Hematopoietic multipotent progenitor cell treated with erythropoietin and hydrocortisone succinate and interleukin-3 and kit ligand, for 17 days (in vitro differentiated cells): Measurements from ENCODE around the gene FGF22.

Experiments
- DNase-seq: peaks from one replicate; pipeline ENCODE4 v3.0.0-alpha.2; 2015; ENCODE audit warnings: low spot score

Gene FGF22

DNA sequence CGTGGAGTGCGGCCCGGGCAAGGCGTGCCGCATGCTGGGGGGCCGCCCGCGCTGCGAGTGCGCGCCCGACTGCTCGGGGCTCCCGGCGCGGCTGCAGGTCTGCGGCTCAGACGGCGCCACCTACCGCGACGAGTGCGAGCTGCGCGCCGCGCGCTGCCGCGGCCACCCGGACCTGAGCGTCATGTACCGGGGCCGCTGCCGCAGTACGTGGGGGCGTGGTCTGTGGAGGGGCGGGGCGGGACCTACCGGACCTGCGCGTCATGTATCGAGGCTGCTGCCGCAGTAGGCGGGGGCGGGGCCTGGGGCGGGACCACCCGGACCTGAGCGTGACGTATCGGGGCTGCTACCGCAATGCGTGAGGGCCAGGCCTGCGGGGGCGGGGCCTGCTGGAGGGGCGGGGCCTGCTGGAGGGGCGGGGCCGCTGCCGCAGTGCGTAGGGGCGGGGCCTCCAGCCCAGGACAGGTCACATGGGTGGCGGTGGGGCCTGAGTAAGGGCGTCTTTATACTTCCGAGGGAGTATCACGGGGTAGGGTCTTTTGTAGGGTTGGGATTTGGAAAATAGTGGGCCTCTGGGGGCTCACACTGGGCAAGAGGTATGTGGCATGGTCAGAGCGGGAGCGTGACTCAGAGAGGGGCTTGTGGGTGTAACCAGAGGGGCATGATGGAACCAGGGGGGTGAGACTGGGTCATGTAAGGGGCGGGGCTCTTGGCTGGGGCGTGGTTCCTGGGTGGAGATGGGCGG lies 40.8 kb downstream of the FGF22 start:
- DNase-seq, result peak; percentile 93

- DNase-seq, result no peak
Measured at GRCh38 chr19:681029-682019, 41.6 kb downstream of the FGF22 start.

GRCh38 chr19:682678-683320 lies 43.1 kb downstream of the FGF22 start:
- no peak for DNase-seq

DNA sequence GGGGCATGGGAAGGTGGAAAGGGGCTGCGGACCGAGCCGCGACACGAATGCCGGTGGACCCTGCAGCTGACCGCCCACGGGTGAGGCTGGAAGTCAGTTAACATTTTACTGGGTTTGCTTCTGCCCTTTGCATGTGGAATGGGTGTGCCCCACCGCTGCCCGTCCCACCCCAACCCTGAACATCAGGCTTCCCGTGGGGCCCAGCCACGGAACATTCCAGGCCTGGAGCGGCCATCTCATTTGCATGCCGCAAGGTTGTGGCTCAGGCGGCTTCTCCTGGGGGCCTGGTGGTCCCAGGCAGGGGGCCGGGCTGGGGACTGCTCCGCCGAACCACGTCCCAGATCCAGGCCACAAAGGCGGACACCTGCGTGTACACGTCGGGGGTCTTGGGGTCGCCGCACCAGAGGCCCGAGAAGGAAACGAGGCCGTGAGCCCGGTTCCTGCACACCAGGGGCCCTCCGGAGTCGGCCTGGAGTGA lies 45.8 kb downstream of the FGF22 start:
- no peak for DNase-seq

- DNase-seq, result no peak
Measured at GRCh38 chr19:686589-687297, 47.1 kb downstream of the FGF22 start.

DNA sequence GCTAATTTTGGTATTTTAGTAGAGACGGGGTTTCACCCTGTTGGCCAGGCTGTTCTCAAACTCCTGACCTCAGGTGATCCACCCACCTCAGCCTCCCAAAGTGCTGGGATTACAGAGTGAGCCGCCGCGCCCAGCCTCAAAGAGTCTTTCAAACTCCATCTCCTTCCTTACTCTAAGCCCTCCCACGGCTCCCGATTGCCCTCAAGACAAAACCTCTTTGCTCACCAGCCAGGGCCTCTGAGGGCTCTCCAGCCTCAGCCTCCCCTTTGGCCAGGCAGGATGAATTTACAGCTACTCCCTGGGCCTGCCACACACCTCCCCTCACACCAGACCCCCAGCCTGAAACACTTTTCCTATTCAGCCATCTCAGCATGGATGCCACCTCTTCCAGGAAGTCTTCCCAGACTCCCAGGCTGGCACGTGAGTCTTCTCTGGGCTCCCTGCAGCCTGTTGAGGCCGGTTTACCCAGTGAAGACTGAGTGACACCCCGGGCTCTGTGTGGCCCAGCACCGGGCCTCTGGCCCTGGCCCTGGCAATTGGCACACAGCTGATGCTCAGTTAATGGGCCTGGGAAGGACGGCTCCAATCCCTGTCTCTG lies 48.0 kb downstream of the FGF22 start:
- no peak for DNase-seq

DNA sequence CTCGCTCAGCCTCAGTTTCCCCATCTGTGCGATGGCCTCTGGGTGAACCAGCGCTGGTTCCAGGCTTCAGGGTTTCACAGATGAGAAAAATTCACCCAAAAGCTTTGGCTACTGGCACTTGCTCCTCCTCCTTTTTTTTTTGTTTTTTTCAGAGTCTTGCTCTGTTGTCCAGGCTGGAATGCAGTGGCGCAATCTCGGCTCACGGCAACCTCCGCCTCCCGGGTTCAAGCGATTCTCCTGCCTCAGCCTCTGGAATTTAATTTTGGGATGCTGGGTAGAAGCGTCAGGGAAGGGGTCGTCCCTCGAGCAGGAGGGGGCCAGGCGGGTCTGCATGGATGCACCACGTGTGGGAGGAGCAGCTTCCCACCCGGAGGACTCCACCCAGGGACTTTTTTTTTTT lies 48.5 kb downstream of the FGF22 start:
- DNase-seq, result no peak

DNA sequence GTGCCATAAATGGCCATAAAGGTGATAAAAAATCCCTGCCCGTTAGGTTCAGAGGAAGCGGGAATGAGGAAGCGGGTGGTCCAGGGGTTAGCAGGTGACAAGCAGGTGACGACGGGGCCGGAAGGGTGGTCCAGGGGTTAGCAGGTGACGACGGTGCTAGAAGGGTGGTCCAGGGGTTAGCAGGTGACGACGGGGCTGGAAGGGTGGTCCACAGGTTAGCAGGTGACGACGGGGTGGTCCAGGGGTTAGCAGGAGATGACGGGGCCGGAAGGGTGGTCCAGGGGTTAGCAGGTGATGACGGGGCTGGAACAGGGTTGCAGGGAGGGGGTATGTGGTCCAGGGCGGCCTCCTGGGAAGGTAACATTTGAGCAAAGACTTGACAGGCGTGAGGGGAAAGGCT lies 49.3 kb downstream of the FGF22 start:
- DNase-seq, result no peak

- no peak for DNase-seq
Measured at GRCh38 chr19:690203-690602, 50.5 kb downstream of the FGF22 start.
